ENCODE results near the gene SRP68.

SRP68 gene

GRCh38 chr17:76027159-76027839 is 45.0 kb downstream of the SRP68 start, which contains the start of gene EVPL:
TSS of gene EVPL (minus strand) at chr17:76027306. CDS start at chr17:76027198, 108 bp downstream.
- no peak within 1 kb of the TSS for H3K4me3 ChIP-seq (ENCODE audit: low read depth, low read length)
- no peak for TF ChIP-seq CTCF (IDR thresholded peaks at IDR 0.05; ENCODE audit: insufficient read depth, low read depth, low read length, missing control alignments)
- no peak for DNase-seq (ENCODE audit: low read depth)

GRCh38 chr17:76026714-76027158 is 45.6 kb downstream of the SRP68 start:
- no peak overlapping the region for H3K4me3 ChIP-seq (ENCODE audit: low read depth, low read length)
- TF ChIP-seq CTCF (IDR thresholded peaks at IDR 0.05; ENCODE audit: insufficient read depth, low read depth, low read length, missing control alignments): no peak
- DNase-seq (ENCODE audit: low read depth): no peak

GRCh38 chr17:76025294-76025693 is 47.0 kb downstream of the SRP68 start:
- no peak overlapping the region for H3K4me3 ChIP-seq (ENCODE audit: low read depth, low read length)
- no peak for DNase-seq (ENCODE audit: low read depth)
- TF ChIP-seq CTCF (IDR thresholded peaks at IDR 0.05; ENCODE audit: insufficient read depth, low read depth, low read length, missing control alignments): no peak

- DNase-seq (ENCODE audit: low read depth): no peak
- no peak for TF ChIP-seq CTCF (IDR thresholded peaks at IDR 0.05; ENCODE audit: insufficient read depth, low read depth, low read length, missing control alignments)
- H3K4me3 ChIP-seq (ENCODE audit: low read depth, low read length): no peak overlapping the region
These were observed 48.0 kb downstream of the SRP68 start for GRCh38 chr17:76024353-76024752.

GRCh38 chr17:76023900-76024237 is 48.4 kb downstream of the SRP68 start:
- TF ChIP-seq CTCF (IDR thresholded peaks at IDR 0.05; ENCODE audit: insufficient read depth, low read depth, low read length, missing control alignments): no peak
- no peak for DNase-seq (ENCODE audit: low read depth)
- H3K4me3 ChIP-seq (ENCODE audit: low read depth, low read length): no peak overlapping the region

- DNase-seq (ENCODE audit: low read depth): no peak
- H3K4me3 ChIP-seq (ENCODE audit: low read depth, low read length): no peak overlapping the region
- no peak for TF ChIP-seq CTCF (IDR thresholded peaks at IDR 0.05; ENCODE audit: insufficient read depth, low read depth, low read length, missing control alignments)
These were observed 49.1 kb downstream of the SRP68 start for GRCh38 chr17:76022973-76023899.

Measured in GM12865 (cell line).